ENCODE data around the gene BLOC1S4.
A peak's percentile ranks its signal among the peaks of the same experiment; 100 is the strongest.
"Not testable (repeated sequence)": the region's sequence is repeated elsewhere in the genome, so short reads cannot be mapped to it uniquely, and the experiment has no call there.

BLOC1S4 gene

DNA sequence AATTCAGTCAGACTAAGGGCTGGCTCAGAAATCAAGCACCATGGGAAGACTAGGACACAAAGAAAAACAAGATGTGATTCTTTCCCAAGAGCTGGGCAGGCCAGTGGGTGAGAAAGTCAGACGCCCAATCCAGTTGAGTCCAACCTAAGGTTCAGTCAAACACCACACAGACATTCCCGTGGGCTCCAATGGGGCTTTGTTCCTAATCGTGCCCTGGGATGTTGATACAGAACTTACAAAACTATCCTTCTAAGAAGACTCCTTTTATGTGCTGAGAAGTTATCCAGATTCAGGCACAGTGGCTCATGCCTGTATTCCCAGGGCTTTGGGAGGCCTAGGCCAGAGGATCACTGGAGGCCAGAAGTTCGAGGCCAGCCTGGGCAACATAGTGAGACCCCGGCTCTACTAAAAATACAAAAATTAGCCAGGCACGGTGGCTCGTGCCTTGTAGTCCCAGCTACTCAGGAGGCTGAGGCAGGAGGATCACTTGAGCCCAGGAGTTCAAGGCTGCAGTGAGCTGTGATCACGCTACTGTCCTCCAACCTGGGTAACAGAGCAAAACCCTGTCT lies 3.7 kb downstream of the BLOC1S4 start:
- DNase-seq: no peak

DNA sequence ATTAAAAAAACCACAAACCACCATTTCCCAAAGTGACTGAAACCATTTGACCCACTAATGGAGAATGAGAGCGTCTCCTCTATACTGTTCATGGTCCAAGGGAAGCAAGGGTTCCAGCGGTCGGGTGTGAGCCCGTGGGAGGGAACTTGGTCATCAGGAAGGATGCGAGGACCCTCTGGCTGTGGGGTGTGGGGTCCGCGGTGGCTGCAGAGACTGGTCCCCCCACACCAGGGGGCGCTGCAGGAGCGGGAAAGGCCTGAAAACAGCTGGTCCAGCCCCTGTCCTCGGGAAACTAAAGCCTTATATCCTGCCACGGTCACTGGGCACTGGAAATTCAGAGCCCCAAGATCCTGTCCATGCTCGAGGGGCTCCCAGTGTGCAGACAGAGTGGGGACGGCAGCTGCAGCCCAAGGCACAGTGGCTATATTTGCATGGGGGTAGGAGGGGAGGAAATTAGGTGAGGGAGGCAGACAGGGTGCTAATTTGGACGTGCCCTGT lies 4.3 kb downstream of the BLOC1S4 start:
- DNase-seq: peak; percentile 15

DNA sequence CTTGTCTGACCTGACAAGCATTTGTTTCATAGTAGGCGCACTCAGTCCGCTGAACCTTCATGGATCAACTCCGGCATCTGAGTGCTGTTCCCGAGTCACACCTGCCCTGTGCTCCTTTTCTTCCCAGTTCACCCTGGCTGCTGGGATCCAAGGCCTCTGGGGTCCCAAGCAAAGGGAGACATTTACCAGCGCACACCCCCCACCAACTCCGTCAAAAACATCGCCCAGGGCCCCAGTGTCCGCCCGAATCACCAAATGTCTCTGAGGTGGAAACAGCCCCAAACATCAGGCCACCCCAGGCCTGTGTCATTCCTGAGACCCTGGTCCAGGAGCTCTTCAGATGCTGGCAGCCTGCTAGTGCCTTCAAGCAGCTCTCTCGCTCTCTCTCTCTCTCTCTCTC lies 5.1 kb downstream of the BLOC1S4 start:
- no peak for DNase-seq

DNA sequence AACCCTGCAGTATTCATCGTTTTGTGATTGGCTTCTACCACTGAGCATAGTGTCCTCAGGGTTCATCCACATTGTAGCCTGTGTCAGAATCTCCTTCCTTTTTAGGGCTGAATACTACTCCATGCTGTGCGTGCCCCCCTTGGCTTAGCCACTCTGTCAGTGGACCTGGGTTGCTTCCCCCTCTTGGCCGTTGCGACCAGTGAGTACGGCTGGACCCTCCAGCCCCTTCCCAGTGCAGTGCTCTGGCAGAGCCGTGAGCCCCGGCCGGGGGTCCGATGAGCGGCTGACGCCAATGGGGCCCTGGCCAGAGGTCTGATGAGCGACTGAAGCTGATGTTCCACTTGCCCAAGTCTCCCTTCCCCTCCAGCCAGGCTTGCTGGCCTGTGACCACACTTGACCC lies 6.9 kb downstream of the BLOC1S4 start:
- no peak for DNase-seq

DNA sequence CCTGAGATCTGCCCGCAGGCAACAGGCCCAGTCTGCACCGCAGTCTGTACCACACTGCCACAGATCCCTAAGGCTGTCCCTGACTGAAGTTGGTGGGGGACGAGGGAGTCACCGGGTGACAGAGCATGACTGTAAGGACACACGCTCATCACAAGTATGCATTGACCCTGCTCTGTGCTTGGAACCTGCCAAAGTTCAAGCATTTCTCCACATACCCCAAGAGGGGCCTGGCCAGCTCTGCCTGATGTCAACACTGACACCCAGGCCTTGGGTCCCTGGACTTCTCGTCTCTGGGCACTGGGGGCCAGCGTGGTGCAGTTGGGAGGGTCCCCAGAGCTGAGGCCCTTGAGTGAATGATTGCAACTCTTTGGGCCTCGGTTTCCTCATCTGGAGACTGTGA lies 7.9 kb downstream of the BLOC1S4 start:
- DNase-seq: no peak

DNA sequence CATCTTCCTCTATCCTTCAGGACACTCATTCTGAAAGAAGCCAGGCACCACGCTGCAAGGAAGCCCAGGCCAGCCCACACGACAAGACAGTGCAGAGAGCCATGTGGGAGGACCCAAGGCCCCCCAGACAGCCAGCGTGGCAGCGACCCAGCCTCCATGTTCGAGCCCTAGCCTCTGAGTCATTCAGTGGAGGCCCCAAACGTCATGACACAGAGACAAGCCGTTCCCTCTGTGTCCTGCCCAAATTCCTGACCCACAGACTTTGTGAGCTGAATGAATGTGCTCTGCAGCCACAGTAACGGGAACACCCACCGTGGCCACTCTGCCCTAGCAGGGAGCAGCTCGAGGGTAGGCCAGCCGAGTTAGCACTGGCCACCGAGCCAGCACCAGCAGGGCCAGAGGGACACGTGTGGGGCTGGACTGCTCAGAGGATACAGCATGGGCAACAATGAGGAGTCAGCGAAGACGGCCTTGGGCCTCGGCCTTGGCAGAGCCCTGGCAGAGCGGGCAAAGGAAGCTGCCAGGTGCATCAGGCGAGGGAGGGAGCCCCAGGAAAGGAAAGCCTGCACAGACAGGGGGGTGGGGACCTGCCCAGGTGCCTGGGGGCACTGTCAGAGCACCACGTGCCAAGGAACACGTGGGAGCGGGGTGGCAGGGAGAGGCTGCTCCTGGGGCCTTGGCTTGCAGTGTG lies 8.6 kb downstream of the BLOC1S4 start:
- no peak for DNase-seq

DNA sequence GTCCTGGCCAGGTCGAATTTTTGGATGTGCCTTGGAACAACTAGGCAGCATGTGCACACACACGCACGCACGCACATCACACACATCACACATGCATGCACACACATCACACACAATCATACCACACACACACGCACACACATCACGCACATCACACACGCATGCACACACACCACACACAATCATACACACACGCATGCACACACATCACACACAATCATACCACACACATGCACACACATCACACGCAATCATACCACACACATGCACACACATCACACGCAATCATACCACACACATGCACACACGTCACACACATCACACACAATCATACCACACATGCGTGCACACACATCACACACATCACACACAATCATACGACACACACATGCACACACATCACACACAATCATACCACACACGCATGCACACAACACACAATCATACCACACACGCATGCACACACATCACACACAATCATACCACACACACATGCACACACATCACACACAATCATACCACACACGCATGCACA lies 9.5 kb downstream of the BLOC1S4 start:
- DNase-seq: not testable (repeated sequence)

DNA sequence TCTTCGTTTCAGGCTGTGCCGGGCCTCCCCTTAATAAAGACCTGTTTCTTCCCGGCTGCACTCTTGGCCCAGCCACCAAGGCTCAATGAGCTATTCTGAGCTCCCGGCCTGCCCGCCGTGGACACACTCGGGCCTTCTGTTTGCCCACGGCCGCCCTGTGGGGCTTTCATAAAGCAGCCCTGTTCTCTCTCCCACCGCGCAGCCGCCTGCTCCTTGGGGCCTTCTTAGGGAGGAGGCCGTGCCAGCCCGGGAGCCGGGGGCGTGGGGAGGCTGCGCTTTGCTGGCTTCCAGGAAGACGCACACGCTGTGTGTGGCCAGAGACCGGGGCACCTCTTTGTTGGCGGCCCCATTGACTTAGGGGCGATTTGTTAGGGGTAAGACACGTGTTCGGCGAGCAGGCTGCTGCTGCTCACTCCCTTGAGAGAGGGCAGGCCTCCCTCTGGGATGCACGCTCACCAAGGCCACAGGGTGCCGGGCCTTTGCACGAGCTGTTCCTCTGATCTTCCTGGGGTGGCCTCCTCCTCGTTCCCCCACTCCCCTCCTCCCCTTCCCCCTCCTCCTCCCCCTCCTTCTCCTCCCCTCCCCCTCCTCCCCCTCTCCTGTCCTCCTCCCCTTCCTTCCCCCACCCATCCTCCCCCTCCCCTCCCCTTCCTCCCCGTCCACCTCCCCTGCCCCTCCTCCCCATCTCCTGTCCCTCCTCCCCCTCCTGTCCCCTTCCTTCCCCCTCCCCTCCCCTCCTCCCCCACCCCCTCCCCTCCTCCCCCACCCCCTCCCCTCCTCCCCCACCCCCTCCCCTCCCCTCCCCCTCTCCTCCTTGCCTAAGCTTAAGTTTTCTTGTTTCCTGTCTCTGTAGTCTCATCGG lies 11.3 kb downstream of the BLOC1S4 start:
- no peak for DNase-seq

DNA sequence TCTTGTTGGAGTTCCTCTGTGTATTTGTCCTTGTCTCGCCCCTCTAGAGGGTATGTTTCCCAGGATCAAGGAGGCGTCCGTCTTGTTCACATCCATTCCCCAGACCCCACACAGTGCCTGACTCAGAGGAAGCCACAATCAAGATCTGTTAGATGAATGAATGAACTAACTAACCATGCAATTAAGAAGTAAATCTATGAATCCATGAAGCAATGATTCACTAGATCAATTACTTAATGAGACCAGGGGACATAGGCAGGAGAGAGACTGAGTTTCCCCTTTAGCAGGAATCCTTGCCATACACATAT lies 11.9 kb downstream of the BLOC1S4 start:
- no peak for DNase-seq

DNA sequence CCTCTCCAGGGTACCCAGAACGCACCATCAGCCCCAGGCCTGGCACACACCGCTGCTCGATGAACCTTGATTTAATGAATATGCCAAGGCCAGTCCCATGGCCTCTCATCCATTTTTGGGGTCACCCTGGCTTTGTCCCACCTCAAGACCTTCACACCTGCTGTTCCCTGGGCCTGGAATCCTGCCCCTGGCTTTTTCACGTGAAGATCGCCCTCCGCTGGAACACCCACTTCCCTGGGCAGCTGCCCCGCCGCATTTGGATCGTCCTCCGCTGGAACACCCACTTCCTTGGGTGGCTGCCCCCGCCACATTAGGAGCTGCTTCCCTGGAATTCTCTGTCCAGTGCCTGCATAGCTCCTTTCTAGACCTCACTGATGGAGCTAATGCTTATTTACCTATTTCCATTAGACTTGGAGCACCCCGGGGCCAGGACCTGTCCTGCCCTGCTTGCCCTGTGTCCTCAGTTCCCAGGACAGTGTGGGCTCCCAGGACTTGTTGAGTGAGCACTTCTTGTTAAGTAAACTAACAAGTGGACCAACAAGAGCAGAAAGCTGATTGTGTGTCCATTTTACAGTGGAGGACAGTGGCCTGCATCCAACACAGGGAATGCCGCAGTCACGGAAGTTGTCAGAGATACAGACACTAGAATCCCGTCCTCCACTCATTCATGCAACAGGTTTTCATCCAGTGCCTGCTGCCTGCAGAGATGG lies 12.5 kb downstream of the BLOC1S4 start:
- DNase-seq: no peak

DNA sequence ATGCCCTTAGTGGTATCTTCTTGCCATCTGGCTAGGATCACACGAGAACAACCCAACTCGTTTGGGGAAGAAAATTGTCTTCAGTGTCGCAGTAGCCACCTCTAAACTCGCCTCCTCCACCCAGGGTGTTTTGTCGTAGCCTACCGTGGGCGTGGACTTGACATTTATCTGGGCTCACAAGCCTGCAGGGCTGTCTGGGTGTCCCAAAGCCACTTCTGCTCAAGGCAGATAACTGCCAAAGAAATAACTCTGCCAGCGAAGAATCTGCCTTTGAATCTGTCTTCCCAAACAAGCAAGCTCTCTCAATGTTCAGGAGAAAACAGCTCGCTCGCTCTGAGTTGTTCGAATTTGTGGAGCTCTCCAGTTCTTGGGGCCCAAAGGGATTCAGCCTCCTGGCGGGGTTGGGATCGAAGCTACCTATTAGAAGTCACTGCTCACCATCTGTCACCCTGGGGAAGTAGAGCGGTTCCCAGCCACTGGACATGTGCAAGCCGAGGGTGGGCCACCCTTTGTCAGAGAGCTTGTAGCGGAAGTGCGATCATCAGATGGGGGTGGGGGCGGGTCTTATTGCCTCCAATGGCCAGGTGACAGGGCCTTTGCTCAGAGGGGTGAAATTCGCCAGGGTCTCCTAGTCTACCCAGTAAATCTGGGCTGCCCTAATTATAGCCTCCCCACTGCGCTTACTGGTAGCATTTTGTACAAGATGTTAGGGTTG lies 14.8 kb downstream of the BLOC1S4 start:
- DNase-seq: peak; percentile 11

DNA sequence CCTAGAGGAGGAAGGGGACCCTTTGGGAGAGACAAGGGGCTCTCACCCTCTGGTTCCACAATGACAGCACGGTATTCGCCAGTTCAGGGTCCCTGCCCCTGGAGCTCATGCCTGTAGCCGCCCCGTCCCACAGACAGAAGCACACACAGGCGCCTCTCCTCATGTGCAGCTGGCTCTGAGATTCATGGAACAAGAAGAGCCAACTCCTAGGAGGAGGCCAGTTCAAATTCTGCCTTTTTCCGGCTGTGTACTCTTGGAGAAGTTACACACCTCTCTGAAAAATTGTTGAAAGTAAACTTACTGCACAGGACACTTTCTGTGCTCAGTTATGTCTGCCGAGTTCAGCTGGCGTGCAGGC lies 15.3 kb downstream of the BLOC1S4 start:
- DNase-seq: no peak

DNA sequence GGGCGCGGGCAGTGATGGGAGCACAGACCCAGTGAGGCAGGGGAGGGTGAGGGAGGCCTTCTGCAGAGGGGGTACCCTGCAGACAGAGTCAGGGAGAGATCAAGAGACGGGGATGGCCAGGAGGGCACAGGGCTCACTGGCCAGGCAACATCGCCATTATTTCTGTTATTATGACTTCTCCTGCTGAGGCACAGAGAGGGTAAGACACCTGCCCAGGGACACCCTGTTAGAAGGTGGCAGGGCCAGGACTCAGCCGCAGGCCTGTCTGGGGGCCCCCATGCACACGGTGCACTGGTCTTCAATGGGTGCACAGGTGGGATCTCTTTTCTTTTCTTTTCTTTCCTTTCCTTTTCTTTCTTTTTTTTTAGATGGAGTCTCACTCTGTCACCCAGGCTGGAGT lies 15.8 kb downstream of the BLOC1S4 start:
- no peak for DNase-seq

DNA sequence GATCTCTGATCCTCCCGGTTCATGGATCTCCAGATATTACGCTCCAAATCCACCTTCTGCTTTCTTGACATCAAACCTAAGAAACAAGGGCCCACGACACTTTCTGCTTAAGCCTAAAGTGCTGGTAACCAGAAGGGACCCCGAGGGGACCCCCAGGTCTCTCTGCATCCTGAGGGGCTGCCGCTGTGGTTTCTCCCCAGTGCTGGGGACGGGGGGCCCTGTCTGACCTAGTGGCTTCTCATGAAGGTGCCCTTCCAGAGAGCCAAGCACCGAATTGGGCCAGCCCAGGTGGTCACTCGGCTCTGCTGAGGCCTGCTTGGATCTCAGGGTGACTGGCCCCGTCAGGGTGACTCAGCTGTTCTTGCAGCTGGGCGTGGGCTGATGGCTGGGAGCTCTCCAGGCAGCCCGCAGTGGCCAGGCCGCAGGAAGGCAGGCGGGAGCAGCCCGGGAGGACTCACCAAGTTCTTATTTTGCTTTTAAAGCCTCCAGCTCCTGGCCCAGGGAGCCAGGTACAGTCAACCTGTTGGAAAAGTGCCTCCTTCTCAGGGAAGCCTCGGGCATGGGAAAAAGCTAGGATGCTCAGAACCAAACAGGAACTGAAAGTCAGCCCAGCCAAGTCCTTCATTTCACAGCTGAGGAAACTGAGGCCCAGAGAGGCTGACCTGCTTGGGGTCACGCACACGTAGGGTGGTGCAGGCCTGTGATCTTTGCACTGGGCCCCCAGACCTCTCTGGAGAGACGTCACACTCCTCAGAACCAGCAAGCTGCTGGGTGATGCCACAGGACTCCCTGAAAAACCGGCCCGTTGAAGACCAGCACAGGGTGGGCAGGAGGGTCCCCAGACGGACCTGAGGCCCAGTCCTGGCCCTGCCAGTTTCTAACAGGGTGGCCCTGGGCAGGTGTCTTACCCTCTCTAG lies 16.7 kb downstream of the BLOC1S4 start:
- DNase-seq: no peak

DNA sequence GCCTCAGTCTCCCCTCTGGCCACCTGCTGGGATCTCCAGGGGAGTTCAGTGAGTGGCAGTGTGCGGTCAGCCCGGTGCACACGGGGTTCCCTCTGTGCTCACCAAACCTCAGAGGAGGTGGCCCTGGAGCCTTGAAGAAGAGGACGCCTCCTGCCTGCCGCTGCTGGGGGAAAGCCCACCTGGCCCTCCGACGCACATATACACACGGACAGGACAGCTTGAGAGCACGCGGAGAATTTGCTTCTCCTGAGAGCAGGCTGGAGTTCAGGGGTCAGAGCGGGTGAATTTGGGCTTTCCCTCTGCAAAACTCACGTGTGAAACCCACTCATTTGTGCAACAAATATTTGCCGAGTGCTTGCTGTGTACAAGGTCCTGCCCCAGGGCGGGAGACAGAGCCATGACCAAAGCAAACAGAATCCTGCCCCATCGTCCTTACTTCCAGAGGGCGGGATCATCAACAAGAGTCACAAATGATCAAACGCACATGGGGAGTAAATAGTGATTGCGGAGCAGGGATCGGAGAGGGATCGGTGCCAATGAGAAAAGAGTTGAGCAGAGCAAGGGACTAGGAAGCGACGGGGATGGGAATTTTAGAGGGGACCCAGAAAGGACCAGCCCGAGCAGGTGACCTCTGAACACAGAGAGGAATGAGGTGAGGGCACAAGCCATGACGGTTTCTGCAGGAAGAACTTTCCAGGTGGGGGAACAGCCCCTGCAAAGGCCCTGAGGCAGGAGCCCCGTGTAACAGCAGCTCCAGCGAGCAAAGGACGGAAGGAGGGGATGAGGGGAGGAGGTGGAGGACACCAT lies 17.6 kb downstream of the BLOC1S4 start:
- DNase-seq: no peak

DNA sequence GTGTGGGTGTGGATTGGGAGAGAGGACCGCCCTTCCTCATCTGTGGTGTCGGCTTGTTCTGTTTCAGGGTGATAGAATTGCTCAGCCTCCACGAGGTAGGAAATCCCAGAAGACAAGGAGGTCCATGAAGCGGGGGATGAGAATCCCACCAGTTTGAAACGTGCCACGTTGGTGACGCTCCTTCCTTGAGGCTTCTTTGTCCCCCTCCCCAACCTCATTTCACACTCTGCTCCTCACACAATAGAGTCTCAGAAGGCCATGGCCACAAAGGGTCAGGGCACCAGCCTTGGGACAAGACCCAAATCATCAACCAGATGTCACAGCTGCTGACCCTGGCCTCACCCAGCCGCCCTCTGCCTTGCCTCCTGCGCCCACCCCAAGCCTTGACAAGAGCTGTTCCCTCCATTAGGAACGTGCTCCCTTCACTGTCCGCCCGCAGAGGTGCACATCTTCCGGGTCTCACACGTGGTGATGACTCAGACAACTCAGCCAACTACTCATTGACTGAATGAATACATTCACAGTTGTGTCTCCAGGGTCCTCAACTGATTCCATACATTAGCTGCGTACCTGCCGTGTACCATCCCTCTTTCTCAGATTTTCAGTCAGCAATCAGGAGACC lies 18.3 kb downstream of the BLOC1S4 start:
- DNase-seq: no peak

DNA sequence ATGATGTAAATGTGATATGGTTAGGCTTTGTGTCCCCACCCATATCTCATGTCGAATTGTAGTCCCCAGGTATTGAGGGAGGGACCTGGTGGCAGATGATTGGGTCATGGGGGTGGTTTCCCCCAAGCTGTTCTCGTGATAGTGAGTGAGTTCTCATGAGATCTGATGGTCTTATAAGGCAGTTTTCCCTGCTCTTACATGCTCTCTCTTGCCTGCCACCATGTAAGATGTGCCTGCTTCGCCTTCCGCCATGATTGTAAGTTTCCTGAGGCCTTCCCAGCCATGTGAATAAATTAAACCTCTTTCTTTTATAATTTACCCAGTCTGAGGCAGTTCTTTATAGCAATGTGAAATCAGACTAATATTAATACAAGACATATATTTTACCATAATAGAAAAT lies 23.9 kb downstream of the BLOC1S4 start:
- DNase-seq: no peak

DNA sequence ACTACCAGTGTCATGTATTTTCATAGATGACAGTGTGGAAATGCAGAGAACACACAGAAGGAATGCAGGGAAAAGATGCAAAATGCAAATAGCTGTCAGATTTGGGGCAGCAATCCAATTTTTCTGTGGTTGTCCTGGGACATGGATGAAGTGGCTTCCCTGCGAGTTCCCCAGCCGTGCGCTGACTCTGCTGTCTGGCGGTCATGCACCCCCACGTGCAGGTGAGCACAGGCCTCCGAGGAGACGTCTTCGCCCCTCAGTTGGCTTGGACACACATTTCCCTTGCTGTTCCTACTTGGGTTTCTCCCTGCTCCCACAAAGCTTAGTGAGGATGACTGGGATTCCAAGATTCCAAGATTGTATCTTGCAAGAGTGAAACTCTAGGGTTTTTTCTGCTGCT lies 24.4 kb downstream of the BLOC1S4 start:
- no peak for DNase-seq

DNA sequence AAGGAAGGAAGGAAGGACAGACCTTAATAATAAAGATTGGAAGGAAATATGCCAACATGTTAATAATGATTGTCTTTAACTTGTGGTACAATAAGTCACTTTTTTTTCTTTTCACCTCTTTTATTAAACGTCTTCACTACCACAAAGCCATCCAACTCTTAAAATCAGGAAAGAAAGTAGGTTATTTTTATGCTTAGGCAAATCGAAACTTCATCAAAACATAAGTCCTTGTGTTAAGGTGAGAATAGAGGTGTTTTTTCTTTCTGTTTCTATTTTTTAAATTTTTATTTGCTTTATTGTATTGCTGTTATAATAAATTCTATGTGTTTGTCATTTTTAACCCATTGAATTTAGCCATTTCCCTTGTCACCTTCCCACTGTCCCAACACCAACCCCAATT lies 26.5 kb downstream of the BLOC1S4 start:
- DNase-seq: no peak

DNA sequence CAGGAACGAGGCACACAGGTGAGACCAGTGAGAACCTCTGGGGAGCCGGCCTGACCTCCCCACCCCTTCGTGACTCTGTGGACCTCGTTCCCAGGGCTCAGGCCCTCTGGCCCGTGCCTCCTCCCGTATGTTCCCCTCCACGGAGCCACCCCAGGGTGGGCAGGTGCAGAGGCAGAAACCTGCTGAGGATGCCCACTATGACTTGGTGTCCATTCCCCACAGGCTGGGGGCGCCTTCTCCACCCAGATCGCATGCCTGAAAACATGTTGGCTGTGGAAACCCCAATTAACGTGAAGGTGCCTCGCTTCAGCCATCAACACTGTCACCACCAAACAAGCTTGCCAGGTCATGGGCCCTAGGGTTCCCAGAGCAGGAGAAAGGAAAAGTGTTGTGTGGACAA lies 27.0 kb downstream of the BLOC1S4 start:
- DNase-seq: no peak
